Stimulated activated CD8-positive, alpha-beta memory T cell treated with anti-CD3 and anti-CD28 coated beads, Interleukin-15, amount 100 ng/mL, for 48 hours (primary cell): ENCODE results near the gene ATRNL1.
"Not testable (repeated sequence)": the region's sequence is repeated elsewhere in the genome, so short reads cannot be mapped to it uniquely, and the experiment has no call there.

Experiments
- DNase-seq, 2 donors: peaks; one replicate each; pipeline ENCODE4 v3.0.0-alpha.2; 2020; ENCODE audit warnings: low read depth in 2 of 2

ATRNL1 gene

DNA sequence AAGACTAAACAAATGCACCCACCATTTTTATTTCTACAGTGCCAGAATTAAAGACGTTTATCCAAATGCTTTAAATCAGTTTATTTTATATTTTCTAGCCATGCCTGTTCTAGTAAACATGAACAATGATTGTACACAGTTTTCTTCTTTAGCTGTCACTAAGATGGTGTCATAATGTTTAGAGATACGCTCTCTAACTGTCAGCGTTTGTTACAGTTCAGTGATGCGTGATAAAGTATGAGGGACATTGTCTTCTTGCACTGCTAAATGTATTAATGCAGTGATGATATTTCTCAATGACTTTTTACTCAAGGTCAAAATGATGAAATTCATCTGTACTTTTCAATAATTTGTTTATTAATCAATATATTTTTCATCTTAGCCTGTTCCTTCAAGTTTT, 513.6 kb downstream of the ATRNL1 start:
- no peak for DNase-seq

DNA sequence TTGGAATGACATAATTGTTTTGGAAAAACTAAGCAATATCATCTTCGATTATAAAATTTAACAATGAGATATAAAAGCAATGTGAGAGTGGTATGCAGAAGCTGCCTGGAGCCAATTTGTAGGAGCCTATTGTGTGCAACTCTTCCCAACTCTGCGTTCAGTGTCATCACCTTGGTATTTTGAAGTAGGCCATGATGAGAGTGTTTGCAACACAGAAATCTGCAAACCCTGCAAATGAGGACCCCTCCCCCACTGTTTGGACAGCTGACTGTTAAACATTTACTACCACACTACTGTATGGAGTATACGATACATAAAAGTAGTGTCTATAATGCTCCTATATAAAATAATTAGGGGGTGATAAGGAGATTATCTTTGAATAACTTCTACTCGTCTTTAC, 531.3 kb downstream of the ATRNL1 start:
- DNase-seq = no peak

DNA sequence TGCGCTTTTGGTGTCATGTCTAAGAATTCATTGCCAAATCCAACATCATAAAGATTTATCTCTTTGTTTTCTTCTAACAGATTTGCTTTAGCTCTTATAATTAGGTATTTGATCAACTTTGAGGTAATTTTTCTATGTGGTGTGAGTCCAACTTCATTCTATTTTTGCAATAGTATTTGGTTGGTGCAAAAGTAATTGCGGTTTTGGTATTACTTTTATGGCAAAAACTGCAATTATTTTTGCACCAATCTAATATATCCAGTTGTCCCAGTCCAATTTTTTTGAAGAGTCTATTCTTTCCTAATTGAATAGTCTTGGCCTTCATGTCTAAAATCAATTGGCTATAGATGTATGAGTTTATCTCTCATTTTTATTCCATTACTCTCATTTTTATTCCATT, 535.5 kb downstream of the ATRNL1 start:
- DNase-seq = no peak

GRCh38 chr10:115638246-115638645, 545.1 kb downstream of the ATRNL1 start:
- DNase-seq = no peak

GRCh38 chr10:115649217-115649616, 556.1 kb downstream of the ATRNL1 start:
- DNase-seq = no peak

DNA sequence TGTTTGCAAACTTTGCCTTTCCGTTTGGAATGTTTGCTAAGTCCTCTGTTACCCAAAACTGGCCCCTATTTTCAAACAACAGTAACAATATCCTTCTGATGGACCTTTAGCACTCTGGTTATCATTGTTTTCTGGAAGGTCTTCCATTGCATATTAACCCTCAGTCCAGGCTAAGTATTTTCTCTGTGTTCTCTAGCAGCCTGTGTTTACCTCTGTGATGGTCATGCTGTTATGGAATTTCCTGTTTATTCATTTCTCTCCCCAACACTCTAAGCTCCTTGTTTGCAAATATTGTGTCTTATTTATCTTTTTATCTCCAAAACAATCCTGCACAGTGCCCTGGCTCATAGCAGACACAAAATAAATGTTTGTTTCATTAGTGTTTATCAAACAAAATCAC, 560.3 kb downstream of the ATRNL1 start:
- no peak for DNase-seq

- DNase-seq = no peak
Measured at GRCh38 chr10:115654961-115655360, 561.8 kb downstream of the ATRNL1 start.

DNA sequence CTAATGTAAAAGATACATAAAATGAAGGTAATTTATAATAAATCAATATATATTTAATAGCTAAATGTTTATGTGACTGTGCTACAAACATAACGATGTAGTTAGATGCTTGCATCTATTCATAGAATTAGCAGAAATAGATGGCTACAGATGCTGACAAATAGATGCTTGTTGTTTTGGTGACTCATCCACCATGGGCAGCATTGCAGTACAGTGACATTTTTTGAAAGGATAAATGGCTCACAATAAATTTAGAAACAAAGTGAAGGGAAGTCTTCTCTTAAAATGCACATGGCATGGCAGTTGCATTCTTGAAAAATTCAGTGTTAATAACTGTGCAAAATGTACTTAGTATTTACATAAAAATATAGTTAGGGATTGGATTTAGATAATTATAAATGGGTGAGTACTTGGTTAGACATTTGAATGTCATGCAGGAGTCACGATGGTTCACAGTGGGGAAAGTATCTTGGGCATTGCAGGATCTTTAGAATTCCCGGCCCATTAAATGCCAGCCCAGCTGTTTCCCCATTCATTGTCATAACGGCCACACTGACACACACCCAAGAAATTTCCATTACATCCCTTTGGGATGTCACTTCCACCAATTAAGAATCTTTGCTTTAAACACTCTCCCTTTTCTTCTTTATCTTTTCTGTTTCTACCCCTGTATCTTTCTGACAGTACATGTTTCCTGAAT, 564.1 kb downstream of the ATRNL1 start:
- no peak for DNase-seq

DNA sequence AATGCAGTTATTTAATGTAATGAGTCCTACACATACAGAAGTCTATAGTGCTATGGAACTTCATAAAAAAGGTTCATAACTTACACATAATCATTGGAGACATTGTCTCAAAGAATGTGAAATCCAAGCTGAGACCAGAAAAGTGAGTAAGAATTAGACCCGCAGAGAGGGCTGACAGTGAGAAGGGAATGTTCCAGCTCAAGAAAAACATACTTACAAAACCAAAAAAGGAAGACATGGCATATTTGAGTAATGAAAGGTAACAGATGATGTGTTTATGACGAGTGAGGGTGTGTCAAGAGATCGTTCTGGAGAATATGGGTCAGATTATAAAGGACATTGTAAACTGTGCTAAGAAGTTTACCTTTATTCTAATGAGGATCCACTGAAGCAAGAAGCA, 566.5 kb downstream of the ATRNL1 start:
- DNase-seq = no peak

DNA sequence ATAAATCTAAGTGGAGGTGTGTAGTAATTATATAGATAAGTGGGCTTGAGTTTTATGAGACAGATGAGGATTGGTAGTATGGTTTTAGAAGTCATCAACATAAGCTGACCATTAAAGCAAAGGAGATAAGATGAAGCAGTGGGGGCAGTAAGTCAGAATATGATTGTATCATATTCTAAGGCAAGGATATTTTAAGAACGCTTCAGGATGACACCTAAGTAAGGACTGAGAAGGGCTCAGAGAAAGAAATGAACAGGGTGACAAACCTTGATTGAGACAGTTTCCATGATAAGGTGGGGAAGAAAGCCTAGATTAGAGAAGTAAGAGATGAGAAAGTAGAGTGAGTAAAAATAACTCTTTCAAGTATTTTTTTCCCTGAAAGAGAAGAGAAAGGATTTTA, 567.2 kb downstream of the ATRNL1 start:
- DNase-seq = no peak

DNA sequence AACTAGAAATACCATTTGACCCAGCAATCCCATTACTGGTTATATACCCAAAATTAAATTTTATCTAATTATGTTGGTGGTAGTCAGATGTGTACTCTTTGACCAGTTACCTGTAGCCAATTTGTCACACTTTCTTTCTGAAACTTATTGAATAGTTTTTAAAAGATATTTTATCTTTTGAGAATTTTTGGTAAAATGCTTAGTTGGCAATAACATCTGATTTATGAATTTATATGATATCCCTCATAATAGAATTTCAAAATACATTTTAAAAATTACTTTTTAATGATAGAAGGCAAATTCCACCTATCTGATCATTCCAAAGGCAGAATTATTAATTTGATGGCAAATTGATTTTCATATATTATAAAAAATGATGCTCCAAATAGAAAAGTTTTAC, 569.3 kb downstream of the ATRNL1 start:
- DNase-seq = no peak

GRCh38 chr10:115665549-115665948, 572.4 kb downstream of the ATRNL1 start:
- no peak for DNase-seq

GRCh38 chr10:115674496-115674895, 581.3 kb downstream of the ATRNL1 start:
- DNase-seq = no peak

DNA sequence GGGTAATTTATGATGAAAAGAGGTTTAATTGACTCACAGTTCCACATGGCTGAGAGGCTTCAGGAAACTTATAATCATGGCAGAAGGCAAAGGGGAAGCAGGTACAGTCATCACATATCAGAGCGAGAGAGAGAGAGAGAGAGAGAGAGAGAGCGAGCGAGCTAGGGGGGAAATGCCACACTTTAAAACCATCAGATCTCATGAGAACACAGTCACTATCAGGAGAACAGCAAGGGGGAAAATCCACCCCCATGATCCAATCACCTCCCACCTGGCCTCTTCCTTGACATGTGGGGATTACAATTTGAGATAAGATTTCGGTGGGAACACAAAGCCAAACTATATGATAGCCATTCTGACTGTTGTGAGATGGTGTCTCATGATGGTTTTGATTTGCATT, 603.6 kb downstream of the ATRNL1 start:
- DNase-seq = no peak

- DNase-seq = no peak
Measured at GRCh38 chr10:115706026-115706425, 612.9 kb downstream of the ATRNL1 start.

DNA sequence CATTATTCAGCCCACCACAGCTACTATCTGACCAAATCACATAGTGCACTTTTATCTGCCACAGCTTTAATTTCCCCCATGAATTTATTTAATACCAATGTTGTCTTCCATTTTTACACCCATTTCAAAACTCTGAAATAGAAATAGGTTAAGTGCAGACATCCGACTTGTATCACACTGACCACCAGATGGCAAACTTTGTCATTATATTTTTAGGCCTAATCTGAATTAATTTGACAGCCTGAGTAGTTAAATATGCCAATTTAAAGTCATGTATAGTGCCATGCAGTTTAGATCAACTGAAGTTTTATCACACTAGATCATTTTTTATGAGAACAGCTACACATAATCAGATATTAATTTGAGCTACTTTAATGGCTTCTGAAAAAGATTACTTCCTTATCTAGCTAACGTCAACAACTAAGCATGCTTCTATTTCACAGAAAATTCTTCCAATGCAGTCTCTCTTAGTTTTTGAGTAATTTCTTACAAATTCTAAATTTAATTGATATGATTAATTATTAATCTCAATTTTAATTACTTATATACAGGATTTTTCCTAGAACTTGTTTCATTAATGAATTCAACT, 613.4 kb downstream of the ATRNL1 start:
- no peak for DNase-seq

DNA sequence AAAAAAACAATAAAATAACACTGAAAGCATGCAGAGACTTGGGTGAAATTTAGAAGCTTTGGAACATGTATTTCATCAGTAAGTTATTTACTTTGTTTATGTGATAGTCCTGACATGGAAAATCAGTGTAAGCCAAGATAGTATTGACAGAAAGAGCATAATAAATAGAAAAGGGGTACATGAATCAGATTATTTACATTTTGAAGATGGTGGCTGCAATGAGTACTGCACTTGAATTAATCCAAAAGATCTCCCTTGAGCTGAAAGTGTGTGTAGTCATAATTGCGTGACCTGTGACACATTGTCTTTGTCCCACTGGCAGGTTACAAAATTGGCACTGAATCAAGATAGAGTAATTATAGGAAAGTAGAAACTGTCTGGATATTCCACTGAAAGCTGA, 617.0 kb downstream of the ATRNL1 start:
- DNase-seq = no peak

- no peak for DNase-seq
Measured at GRCh38 chr10:115711306-115711705, 618.1 kb downstream of the ATRNL1 start.

GRCh38 chr10:115720121-115720520, 627.0 kb downstream of the ATRNL1 start:
- no peak for DNase-seq

- no peak for DNase-seq
Measured at GRCh38 chr10:115727129-115727528, 634.0 kb downstream of the ATRNL1 start.

DNA sequence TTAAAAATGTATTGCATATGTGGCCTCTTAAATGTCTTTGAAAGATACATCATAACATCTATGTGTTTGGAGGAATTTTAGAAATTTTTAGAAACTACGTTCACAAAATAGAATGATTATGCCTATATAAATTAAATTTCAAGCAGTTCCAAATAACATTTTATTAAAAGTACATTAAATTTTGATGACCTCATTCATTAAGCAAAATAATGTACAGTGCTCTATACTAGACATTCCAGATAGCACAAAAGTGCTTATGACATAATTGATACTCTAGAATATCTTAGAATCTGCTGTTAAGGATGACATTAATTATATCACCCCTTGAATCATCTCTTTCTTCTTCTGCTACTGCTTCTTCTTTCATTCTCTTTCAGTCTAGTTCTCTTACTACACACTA, 650.9 kb downstream of the ATRNL1 start:
- no peak for DNase-seq

GRCh38 chr10:115745943-115746342, 652.8 kb downstream of the ATRNL1 start:
- DNase-seq = no peak

DNA sequence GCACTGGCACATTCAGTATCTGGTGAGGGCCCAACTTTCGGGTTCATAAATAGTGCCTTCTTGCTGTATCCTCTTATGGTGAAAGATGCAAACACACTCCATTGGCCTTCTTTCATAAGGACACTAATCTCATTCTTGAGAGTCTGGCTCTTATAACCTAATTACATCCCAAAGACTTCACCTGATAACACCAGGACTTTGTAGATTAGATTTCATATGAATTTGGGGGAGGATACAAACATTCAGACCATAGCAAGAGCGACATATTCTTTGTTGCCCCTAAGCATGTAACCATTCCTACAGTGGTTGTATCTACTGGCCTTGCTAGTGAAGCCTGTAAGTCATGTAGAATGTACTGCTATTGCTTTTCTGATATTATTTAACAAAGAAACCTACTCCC, 654.6 kb downstream of the ATRNL1 start:
- no peak for DNase-seq

DNA sequence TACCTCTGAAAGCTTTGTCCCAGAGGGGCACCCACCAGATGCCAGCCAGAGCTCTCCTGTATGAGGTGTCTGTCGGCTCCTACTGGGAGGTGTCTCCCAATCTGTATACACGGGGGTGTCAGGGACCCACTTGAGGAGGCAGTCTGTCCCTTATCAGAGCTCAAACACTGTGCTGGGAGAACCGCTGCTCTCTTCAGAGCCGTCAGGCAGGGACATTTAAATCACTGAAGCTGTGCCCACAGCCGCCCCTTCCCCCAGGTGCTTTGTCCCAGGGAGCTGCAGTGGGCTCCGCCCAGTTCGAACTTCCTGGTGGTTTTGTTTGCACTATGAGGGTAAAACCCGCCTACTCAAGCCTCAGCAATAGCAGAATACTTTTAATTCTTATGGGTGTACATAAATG, 665.3 kb downstream of the ATRNL1 start:
- DNase-seq = not testable (repeated sequence)
